Right lobe of liver (tissue), 4 donors: Measurements from ENCODE around the gene NPAS2.

Experiments used
- POLR2A ChIP-seq: fragments of 450-650 bp; IDR thresholded peaks from one replicate; pipeline ENCODE4 v1.6.1; 2017; ENCODE audit warnings: antibody characterized with exemption, mild to moderate bottlenecking
- TF ChIP-seq, protein P1 (sequence below), 4 donors: fragments of 200-600 bp in 3 of 4; fragments of 450-650 bp in 1 of 4; IDR thresholded peaks; one replicate each; pipeline versions ENCODE4 v1.5.1 to v1.8.0; 2016 to 2022; ENCODE audit warnings: antibody characterized with exemption in 4 of 4, mild to moderate bottlenecking in 2 of 4
- donor health status: DM: no; HTN: no; CAD: no.
- donor health status: DM: no; HTN: no; CAD: no.
- donor health status: DM: no; HTN: yes; CAD: no.

DNA sequence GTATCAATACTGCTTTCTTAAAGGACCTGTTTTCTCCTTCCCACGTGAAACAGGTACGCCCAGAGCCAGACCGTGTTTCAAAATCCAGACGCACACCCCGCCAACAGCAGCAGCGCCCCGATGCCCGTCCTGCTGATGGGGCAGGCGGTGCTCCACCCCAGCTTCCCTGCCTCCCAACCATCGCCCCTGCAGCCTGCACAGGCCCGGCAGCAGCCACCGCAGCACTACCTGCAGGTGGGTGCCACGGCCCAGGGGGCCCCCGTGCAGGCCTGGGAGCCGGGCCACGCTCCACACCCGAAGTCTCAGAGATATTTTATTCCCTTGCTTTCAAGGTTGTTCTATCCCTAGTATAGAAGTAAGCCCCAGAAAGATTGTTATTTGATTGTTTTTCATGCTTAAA lies 173.4 kb downstream of the NPAS2 start:
- TF ChIP-seq, protein P1, sequence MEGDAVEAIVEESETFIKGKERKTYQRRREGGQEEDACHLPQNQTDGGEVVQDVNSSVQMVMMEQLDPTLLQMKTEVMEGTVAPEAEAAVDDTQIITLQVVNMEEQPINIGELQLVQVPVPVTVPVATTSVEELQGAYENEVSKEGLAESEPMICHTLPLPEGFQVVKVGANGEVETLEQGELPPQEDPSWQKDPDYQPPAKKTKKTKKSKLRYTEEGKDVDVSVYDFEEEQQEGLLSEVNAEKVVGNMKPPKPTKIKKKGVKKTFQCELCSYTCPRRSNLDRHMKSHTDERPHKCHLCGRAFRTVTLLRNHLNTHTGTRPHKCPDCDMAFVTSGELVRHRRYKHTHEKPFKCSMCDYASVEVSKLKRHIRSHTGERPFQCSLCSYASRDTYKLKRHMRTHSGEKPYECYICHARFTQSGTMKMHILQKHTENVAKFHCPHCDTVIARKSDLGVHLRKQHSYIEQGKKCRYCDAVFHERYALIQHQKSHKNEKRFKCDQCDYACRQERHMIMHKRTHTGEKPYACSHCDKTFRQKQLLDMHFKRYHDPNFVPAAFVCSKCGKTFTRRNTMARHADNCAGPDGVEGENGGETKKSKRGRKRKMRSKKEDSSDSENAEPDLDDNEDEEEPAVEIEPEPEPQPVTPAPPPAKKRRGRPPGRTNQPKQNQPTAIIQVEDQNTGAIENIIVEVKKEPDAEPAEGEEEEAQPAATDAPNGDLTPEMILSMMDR (IDR thresholded peaks at IDR 0.05): no peak
- no peak for TF ChIP-seq POLR2A
